SK-N-MC (cell line): ENCODE data around the gene SLC66A2.

Experiments
- EZH2 ChIP-seq: fragments of 200-600 bp; sonication (generic); IDR thresholded peaks from one replicate; pipeline ENCODE4 v1.6.1; 2017; ENCODE audit warnings: antibody characterized with exemption
- POLR2AphosphoS5 ChIP-seq: IDR thresholded peaks from 2 replicates; pipeline ENCODE4 v1.6.1; 2012; ENCODE audit warnings: mild to moderate bottlenecking, low read depth, low read length, borderline replicate concordance

DNA sequence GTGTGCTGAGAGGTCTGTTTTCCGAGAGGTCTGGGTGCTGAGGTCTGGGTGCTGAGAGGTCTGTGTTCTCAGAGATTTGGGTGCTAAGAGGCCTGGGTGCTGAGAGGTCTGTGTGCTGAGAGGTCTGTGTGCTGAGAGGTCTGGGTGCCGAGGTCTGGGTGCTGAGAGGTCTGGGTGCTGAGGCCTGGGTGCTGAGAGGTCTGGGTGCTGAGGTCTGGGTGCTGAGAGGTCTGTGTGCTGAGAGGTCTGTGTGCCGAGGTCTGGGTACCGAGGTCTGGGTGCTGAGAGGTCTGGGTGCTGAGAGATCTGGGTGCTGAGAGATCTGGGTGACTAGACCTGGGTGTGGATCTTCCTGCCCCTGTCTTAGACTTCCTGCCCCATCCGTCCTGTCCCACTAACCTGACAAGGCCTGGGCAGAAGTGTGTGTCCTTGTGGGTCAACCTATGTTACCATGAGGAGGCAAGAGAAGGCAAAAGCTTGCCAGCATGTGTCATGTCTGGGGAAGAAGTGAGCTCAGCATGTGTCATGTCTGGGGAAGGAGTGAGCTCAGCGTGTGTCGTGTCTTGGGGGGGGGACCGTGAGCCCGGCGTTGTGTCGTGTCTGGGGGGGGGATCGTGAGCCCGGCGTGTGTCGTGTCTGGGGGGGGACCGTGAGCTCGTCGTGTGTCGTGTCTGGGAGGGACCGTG is 84.4 kb downstream of the SLC66A2 start:
- TF ChIP-seq POLR2AphosphoS5 (no peak), EZH2 (no peak)
